Fibroblast of skin of left biceps (primary cell): Measurements from ENCODE around the gene SARM1.

Experiments
- DNase-seq, 2 experiments: peaks; one replicate each; pipeline ENCODE4 v3.0.0-alpha.2; 2013; ENCODE audit warnings: low read depth in 2 of 2

Gene SARM1

DNA sequence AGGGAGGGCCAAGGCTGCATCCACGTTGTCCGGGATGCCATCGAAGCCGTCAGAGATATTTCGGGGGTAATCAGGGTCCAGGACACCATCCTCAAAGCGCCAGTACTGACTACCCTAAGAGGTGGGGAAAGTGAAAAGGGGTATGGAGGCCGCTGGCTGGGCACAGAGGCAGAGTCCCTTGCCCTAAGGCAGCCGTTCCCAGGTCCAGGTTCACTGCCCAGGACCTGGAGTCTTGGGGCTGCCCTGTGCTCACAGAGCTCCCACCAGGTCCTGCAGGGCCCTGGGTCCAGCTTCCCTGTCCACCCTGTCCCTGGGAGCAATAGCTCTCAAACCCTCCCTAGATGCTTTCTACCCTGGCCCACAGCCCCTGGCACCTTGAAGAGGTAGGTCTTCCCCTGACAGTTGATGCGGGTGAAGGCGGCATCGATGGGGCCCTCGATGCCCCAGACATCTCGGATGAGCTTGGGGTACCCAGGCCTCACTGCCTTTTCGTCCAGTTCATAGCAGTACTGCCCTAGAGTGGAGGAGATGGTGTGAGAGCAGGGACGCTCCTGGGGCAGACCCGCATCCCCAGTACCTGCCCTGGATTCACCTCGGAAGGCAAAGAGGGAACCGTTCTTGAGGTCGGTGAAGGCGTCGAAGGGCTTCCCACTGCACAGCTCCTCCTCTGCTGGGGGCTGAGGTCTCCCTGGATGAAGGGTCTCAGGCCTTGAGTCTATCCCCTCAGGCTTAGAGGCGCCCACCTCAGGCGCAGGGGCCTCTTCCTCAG is 2.4 kb upstream of the SARM1 start:
- no peak for DNase-seq

DNA sequence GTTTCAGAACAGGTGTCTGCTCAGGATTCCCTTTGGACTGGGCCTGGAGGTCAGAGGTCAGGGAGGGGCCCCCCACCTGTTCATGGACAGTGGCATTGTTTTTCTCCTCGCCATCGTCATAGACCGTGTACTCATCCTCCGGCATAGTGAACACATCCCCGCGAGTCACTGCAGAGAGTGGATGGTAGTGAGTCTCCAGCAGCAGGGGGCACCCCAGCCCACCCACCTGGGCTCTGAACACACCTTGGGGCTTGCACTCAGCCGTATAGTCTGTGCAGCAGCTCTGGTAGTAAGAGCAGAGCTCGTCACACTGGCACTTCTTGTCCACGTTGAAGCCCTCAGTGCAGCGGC is 1.8 kb upstream of the SARM1 start:
- no peak for DNase-seq

DNA sequence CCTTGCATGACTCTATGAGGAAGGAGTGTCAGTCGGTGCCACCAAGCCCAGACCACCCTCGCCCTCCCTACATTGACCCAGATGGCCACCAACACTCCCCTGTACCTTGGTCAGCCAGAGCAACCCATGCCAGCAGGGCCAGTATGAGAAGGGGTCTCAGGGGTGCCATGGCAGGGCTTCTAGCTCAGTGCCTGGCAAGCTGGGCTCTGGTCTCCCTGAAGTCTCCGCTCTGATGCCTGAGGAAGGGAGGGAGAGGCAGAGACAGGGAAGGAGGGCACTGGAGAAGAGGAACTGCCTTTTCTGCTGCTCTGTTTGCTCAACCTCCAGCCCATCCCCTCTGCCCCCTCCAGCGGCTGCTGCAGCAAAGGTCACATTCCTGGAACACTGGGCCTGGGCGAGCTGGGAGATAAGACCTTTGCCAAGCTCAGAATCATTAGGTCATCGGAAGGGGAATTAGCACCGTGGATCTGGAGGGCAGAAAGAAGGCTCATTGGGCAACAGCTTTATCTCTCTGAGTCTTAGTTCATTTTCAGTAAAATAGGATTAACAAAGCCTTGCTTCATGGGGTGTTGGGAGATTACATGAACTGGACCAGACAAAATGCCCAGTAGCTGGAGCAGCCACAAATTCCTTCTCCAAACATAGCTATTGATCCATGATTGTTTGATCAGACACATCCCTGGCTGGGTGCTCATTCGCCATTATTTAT is 1.3 kb upstream of the SARM1 start, which contains the start of gene VTN:
VTN (minus strand) TSS at position 273 of the 709 bp plus-strand sequence; CDS start at position 169, 104 bp downstream.
- no peak for DNase-seq

DNA sequence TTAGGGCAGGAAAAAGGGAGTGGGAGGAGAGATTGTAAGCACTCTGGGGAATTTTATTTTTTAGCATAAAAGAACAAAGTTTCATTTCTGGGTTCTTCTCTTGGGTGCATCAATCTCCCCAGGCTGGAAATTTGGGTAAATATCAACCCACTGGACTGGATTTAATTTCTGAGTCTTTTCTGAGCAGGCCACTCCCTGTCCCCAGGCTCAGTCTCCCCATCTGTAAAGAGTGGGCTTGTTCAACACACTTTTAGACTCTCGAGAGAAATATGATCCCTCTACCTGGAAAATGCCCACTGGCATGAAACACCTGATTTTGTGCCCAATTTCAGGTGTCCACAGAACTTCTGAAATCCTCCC is 770 bp upstream of the SARM1 start:
- no peak for DNase-seq

DNA sequence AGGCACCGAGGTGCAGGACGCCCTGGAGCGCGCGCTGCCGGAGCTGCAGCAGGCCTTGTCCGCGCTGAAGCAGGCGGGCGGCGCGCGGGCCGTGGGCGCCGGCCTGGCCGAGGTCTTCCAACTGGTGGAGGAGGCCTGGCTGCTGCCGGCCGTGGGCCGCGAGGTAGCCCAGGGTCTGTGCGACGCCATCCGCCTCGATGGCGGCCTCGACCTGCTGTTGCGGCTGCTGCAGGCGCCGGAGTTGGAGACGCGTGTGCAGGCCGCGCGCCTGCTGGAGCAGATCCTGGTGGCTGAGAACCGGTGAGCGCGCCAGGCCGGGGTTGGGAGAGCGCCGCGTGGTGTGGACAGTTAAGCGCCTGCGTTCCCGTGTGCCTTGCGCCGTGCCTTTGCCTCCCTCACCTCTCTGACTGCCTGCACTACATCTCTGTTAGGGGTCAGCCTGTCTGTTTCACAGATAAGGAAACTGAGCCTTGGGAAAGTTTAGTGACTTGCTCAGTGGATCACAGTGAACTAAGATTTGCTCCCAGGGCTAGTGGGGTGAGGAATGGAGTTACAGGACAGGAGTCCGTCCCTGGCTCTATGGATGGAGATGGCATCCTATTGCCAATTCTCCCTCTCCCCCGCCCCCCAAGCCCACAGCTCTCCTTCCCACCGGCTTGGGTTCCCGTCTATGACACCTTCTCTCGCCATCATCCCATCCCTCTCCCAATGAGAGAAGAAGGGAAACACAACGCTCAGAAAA is 880 bp downstream of the SARM1 start:
- DNase-seq: no peak

DNA sequence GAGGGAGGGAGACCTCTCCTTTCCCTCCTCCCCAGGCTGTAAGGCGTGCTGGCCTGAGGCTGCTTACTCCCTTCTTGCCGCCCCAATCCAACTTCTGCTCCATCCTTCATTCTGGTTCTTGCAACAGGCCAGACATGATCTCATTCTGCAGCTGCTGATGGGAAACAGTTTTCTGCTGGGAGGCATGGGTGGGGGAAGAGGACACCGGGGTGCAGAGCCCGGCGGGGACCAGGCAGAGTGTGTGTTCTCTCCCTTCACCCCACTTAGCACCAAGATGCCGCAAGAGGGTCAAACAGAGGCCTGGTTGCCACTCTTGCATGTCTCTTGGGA is 1.4 kb downstream of the SARM1 start:
- no peak for DNase-seq

DNA sequence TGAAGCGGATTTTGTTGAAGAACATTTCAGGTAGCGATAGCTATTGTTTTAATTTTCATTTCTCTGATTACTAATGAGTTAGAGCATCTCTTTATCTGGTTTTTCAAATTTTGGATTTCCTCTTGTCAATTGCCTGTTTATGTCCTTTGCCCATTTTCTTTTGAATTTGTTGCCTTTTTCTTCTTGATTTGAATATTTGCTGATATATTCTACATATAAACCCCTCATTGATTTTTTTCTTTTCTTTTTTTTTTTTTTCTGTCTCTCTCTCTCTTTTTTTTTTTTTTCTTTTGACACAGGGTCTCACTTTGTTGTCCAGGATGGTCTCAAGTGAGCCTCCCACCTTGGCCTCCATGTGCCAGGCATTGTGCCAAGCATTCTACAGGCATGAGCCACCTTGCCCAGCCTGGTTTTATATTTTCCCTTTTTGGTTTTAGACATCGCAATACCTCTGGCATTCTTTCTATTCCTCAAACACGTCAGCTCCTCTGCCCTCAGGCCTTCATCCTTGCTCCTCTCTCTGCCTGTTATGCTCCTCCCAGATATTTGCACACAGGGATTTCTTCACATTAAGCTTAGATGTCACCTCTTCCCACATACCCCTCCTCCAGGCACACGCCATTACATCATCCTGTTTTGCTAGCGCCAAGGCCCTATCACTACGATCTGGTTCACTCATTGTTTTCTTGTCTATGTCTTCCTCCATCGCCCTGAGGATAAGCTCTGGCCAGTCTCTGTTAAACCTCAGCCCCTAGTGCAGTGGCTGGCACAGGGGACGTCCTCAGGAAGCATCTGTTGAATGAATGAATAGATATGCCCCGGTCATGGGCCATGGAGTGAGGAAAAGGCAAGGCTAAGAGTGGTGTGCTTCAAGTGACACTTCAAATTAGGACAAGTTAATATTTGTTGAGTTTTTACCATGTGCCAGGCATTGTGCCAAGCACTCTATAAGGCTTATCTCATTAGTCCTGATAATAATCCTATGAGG is 8.6 kb downstream of the SARM1 start:
- DNase-seq: no peak

DNA sequence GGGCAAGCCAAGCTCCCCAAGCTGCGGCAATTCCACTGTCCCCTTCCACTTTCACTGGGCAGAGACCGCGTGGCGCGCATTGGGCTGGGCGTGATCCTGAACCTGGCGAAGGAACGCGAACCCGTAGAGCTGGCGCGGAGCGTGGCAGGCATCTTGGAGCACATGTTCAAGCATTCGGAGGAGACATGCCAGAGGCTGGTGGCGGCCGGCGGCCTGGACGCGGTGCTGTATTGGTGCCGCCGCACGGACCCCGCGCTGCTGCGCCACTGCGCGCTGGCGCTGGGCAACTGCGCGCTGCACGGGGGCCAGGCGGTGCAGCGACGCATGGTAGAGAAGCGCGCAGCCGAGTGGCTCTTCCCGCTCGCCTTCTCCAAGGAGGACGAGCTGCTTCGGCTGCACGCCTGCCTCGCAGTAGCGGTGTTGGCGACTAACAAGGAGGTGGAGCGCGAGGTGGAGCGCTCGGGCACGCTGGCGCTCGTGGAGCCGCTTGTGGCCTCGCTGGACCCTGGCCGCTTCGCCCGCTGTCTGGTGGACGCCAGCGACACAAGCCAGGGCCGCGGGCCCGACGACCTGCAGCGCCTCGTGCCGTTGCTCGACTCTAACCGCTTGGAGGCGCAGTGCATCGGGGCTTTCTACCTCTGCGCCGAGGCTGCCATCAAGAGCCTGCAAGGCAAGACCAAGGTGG is 9.8 kb downstream of the SARM1 start:
- no peak for DNase-seq

DNA sequence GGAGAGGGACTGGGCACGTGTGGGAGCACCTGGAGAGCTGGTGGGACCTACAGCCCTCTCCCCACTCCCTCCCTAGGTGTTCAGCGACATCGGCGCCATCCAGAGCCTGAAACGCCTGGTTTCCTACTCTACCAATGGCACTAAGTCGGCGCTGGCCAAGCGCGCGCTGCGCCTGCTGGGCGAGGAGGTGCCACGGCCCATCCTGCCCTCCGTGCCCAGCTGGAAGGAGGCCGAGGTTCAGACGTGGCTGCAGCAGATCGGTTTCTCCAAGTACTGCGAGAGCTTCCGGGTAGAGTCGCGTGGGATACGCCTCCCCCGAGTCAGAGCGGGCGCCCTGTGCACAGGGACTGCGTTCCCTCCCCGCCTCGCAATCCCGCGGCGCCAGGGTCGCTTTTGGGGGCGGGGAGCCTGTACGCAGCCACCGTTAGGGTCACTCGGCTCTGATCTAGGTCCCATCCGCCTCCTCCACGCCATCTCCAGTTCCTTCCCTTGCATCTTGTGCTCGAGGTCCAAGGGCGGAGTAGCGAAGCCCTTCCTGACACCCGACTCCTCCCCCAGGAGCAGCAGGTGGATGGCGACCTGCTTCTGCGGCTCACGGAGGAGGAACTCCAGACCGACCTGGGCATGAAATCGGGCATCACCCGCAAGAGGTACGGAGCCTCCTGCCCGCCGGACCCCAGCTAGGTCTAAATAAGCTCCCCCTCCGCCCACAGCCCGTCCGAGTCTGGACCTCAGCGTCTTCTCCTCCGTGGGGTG is 13.0 kb downstream of the SARM1 start:
- DNase-seq: no peak

DNA sequence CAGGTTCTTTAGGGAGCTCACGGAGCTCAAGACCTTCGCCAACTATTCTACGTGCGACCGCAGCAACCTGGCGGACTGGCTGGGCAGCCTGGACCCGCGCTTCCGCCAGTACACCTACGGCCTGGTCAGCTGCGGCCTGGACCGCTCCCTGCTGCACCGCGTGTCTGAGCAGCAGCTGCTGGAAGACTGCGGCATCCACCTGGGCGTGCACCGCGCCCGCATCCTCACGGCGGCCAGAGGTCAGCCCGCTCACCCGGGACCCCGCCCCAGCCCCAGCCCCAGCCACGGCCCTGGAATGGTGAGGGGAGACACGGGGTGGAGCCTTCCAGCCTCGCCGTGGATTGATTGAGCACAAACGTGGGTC is 13.5 kb downstream of the SARM1 start:
- no peak for DNase-seq

DNA sequence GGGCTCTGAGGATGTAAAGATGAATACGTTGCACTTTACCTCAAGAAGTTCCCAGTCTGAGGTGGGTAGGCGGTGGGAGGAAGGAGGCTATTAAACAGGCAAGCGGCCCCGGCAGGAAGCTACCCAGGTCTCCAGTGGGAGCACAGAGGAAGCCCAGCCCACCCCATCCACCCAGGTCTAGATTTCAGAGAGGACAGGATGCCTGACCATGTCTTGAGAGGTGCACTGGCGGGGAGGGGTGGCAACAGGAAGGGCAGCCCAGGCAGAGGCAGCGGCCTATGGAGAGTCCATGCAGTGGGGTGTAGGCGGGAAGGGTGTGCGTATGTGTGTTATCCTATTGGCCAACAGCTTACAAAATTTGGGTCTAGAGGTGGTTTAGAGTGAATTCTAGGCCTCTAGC is 13.9 kb downstream of the SARM1 start:
- no peak for DNase-seq

DNA sequence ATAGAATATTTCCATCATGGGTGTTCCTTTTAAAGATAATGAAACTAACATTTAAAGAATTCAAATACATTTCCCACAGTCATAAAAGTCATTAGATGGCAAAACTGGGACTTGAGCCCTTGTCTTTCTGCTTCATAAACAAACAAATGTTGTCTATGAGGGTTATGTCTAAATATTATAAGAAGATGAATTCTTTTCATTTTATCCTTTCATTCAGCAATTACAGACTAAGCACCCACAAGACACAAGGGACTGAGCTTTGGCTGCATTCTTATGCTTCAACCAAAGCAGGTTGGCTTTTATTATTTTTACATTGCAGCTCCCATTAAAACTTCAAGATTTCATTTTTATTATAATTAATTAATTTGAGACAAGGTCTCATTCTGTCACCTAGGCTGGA is 14.9 kb downstream of the SARM1 start:
- no peak for DNase-seq

DNA sequence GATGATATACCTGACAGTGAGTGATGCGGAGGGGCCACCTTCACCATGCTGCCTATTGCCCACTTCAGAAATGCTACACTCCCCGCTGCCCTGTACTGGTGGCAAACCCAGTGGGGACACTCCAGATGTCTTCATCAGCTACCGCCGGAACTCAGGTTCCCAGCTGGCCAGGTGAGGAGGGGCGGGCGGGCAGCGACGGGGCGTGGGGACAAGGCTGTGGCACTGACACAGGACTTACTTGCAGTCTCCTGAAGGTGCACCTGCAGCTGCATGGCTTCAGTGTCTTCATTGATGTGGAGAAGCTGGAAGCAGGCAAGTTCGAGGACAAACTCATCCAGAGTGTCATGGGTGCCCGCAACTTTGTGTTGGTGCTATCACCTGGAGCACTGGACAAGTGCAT is 16.6 kb downstream of the SARM1 start:
- no peak for DNase-seq

DNA sequence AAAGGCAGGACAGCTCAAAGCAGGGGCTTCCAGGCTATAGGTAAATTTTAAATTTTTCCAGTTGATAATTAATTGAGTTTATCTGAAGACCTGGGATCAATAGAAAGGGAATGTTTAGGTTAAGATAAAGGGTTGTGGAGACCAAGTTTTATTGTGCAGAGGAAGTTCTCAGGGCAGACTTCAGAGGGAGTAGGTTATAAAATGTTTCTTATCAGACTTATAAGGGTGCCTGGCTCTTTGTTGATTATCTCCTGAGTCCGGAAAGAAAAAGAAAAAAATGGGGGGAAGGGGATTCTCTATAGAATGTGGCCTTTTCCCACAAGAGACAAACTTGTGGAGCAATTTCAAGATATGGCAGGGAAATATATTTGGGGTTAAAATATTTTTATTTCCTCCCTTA is 18.6 kb downstream of the SARM1 start:
- DNase-seq: no peak

DNA sequence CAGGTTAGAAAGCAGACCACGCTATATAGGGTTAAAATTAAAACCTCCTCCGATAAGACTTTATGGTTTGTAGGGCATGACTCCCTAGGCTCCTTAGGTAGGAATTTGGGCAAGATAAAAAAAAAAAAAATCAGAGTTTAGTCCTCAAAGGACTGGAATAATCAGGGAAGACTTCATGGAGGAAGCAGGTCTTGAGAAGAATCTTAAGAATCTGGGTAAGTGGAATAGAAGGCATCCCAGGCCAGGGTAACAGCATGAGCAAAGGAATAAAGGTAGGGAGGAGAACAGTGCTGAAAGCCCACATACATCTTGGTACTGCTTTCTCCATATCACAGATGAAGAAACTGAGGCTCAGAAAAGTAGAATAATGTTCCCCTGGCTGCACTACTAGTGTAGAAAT is 19.1 kb downstream of the SARM1 start:
- no peak for DNase-seq

DNA sequence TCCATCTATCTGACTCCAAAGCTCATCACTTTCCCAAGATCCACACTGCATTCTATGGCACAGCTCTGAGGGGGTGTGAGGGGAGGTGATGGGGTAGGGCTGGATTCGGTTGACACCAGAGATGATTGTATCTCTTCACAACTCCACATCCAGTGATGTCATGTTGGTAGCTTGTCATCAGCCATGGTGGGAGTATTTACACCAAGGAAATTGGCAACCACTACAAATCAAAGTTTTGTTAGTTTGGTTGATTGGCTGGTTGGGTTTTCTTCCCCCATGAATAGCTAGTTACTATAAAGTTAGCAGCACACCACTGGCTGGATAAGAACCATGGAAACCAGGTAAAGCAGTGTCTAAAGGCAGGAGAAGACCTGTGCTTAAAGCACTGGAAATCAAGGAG is 19.5 kb downstream of the SARM1 start:
- no peak for DNase-seq

DNA sequence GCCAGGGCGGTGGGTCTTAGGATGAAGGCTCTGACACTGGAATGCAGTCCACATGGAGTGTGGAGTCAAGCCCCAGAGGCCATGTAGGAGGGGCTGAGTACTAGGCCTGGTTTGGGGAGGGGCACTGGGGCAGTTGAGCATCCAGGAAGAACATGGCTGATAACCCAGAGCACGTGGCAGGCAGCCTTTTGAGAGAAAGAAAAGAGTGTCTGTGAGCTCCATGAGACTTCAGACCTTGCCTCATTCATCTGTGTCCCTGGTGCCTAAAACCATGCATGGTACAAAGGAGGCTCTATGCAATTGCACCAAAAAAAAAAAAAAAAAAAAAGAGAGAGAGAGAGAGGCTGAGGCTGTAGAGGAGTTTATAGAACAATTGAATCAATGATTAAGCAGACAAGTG is 19.9 kb downstream of the SARM1 start:
- no peak for DNase-seq

DNA sequence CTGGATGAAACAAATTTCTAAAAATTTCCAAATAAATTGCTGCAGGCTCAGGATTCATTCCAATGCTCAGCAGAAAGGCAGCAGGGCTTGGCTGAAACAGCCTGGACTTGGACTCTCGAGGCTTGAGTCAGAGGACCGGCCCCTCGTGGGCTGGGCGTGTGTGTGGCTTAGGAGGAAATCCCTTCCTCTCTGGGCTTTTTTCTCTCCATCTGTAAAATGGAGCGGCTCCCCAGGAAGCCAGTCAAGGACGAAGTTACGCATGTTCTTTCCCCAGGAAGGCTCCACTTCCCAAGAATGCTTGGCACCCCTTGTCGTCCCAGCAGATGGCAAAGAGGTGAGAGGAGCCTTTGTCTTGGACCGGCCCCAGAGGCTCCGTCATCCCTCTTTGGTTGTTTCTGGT is 21.0 kb downstream of the SARM1 start:
- no peak for DNase-seq

DNA sequence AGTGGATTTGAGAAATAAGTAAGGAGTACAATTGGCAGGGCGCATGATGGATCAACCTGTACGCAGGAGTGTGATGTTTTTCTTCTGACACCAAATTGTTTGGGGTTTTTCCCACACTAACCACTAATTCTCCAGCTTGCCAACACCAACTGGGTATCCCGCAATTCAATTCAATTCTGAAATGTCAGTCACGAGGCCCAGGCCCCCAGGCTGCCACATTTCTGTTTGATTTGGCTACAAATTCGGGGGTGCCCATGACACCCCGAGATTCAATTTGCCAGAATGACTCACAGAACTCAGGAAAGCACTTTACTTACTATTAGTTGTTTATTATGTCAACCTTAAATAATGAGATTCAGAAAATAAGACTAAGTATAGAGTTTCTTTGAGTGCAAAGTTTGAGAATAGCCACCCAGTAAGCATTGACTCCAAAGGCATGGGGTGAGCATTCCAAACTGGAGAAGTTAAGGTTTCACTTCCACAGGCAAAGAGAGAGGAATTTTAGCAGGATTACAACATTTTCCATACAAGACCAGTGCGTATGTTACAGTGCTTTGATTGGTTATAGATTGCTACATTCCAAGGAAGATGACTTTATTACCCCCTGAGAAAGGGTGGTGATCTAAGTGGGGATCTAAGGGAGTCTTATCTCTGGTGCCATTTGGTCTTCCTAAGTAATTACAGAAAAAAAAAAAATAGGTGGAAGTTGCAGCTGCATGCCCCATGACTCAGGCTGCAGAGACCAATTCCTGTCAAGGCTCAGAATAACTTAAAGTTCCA is 23.0 kb downstream of the SARM1 start:
- no peak for DNase-seq

DNA sequence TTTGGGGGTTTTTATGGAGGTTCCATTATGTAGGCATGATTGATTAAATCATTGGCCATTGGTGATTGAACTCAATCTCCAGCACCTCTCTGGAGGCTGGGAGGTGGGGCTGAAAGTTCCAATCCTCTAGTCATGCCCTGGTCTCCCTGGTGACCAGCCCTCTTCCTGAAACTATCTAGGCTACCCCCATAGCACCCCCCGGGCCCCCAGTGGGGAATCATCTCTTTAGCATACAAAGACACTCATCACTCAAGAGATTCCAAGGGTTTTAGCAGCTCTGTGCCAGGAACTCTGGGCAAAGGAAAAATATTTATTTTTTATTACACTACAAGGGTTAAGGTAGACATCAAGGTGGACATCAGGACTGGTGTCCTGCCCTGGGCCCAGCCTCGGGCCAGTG is 23.9 kb downstream of the SARM1 start:
- DNase-seq: no peak
